Measurements from ENCODE around the gene PSMD8. TPM values are rescaled to one million over a fixed set of nuclear protein-coding genes. Genes with fewer than 3 reads are reported as not detected.

The PSMD8 gene
- total RNA-seq, 1 donor from 2014 or later: 131 TPM

- H3K27me3 Mint-ChIP-seq (ENCODE audit: low read depth): peaks cover 4% of the 10 kb centered on the region
- no peaks in the 10 kb centered on the region for H3K9me3 Mint-ChIP-seq
- no peaks in the 10 kb centered on the region for H3K4me1 Mint-ChIP-seq
- TF ChIP-seq CTCF (IDR thresholded peaks at IDR 0.05; ENCODE audit: unreplicated experiment): no peak
- H3K27ac Mint-ChIP-seq: no peak overlapping the region
- H3K36me3 Mint-ChIP-seq: no peaks in the 10 kb centered on the region
- no peak overlapping the region for H3K4me3 Mint-ChIP-seq
- no peak for DNase-seq (ENCODE audit: low spot score in 2 of 2, unreplicated experiment in 2 of 2)
These were observed 23.5 kb upstream of the PSMD8 start for GRCh38 chr19:38350883-38351282.

GRCh38 chr19:38351865-38352395 lies 22.4 kb upstream of the PSMD8 start:
- TF ChIP-seq CTCF (IDR thresholded peaks at IDR 0.05; ENCODE audit: unreplicated experiment): no peak
- no peak overlapping the region for H3K4me3 Mint-ChIP-seq
- H3K27me3 Mint-ChIP-seq (ENCODE audit: low read depth): peaks cover 15% of the 10 kb centered on the region
- no peaks in the 10 kb centered on the region for H3K36me3 Mint-ChIP-seq
- no peak for DNase-seq (ENCODE audit: low spot score in 2 of 2, unreplicated experiment in 2 of 2)
- no peak overlapping the region for H3K27ac Mint-ChIP-seq
- H3K4me1 Mint-ChIP-seq: no peaks in the 10 kb centered on the region
- H3K9me3 Mint-ChIP-seq: no peaks in the 10 kb centered on the region

GRCh38 chr19:38352611-38353010 lies 21.8 kb upstream of the PSMD8 start:
- peaks cover 21% of the 10 kb centered on the region for H3K27me3 Mint-ChIP-seq (ENCODE audit: low read depth)
- no peak overlapping the region for H3K4me3 Mint-ChIP-seq
- no peaks in the 10 kb centered on the region for H3K4me1 Mint-ChIP-seq
- no peak overlapping the region for H3K27ac Mint-ChIP-seq
- H3K9me3 Mint-ChIP-seq: no peaks in the 10 kb centered on the region
- no peaks in the 10 kb centered on the region for H3K36me3 Mint-ChIP-seq
- TF ChIP-seq CTCF (IDR thresholded peaks at IDR 0.05; ENCODE audit: unreplicated experiment): no peak
- no peak for DNase-seq (ENCODE audit: low spot score in 2 of 2, unreplicated experiment in 2 of 2)

GRCh38 chr19:38355728-38356725 lies 18.3 kb upstream of the PSMD8 start:
- Mint-ChIP-seq H3K4me1 (no peaks in the 10 kb centered on the region), H3K36me3 (no peaks in the 10 kb centered on the region), H3K9me3 (no peaks in the 10 kb centered on the region), H3K4me3 (no peak overlapping the region), H3K27me3 (ENCODE audit: low read depth) (peaks cover 55% of the 10 kb centered on the region), H3K27ac (no peak overlapping the region)
- TF ChIP-seq CTCF (IDR thresholded peaks at IDR 0.05; ENCODE audit: unreplicated experiment): no peak
- DNase-seq (ENCODE audit: low spot score in 2 of 2, unreplicated experiment in 2 of 2): no peak

- no peak overlapping the region for H3K27ac Mint-ChIP-seq
- H3K27me3 Mint-ChIP-seq (ENCODE audit: low read depth): peaks cover 66% of the 10 kb centered on the region
- TF ChIP-seq CTCF (IDR thresholded peaks at IDR 0.05; ENCODE audit: unreplicated experiment): no peak
- H3K4me1 Mint-ChIP-seq: no peaks in the 10 kb centered on the region
- no peaks in the 10 kb centered on the region for H3K36me3 Mint-ChIP-seq
- DNase-seq (ENCODE audit: low spot score in 2 of 2, unreplicated experiment in 2 of 2): no peak
- no peaks in the 10 kb centered on the region for H3K9me3 Mint-ChIP-seq
- no peak overlapping the region for H3K4me3 Mint-ChIP-seq
These were observed 16.3 kb upstream of the PSMD8 start for GRCh38 chr19:38358071-38358470.
